GM23248 (cell line): Measurements from ENCODE around the gene MARS2. TPM values are rescaled to one million over a fixed set of nuclear protein-coding genes. Genes with fewer than 3 reads are reported as not detected.
"Not testable (repeated sequence)": the region's sequence is repeated elsewhere in the genome, so short reads cannot be mapped to it uniquely, and the experiment has no call there.

ENCODE experiments used
- DNase-seq: peaks from one replicate; pipeline ENCODE4 v3.0.0-alpha.2; 2015
- H2AFZ ChIP-seq: fragments of 200-600 bp; sonication (generic); 2 replicates; pipeline ENCODE4 v1.6.1; 2016; ENCODE audit warnings: antibody characterized with exemption
- H3F3A ChIP-seq: fragments of 200-600 bp; sonication (generic); 2 replicates; pipeline ENCODE4 v1.6.1; 2016; ENCODE audit warnings: mild to moderate bottlenecking, antibody characterized with exemption, mixed run types; ENCODE audit not compliant: insufficient read depth
- H3K27ac ChIP-seq: fragments of 200-600 bp; sonication (generic); 2 replicates; pipeline ENCODE4 v1.5.1; 2016; ENCODE audit warnings: mild to moderate bottlenecking
- H3K27me3 ChIP-seq: fragments of 200-600 bp; sonication (generic); replicated peaks from 2 replicates; pipeline ENCODE4 v1.6.1; 2016; ENCODE audit warnings: mild to moderate bottlenecking; ENCODE audit not compliant: insufficient read depth
- H3K36me3 ChIP-seq: fragments of 200-600 bp; sonication (generic); 2 replicates; pipeline ENCODE4 v1.6.1; 2016; ENCODE audit warnings: low read depth, mild to moderate bottlenecking
- H3K4me1 ChIP-seq: fragments of 200-600 bp; sonication (generic); 2 replicates; pipeline ENCODE4 v1.6.1; 2016; ENCODE audit warnings: mild to moderate bottlenecking; ENCODE audit not compliant: insufficient read depth
- H3K4me2 ChIP-seq: fragments of 200-600 bp; sonication (generic); one replicate; pipeline ENCODE4 v1.6.1; 2016; ENCODE audit warnings: mild to moderate bottlenecking; ENCODE audit not compliant: unreplicated experiment
- H3K4me3 ChIP-seq: fragments of 200-600 bp; sonication (generic); 2 replicates; pipeline ENCODE4 v1.5.1; 2016; ENCODE audit warnings: mild to moderate bottlenecking
- H3K79me2 ChIP-seq: fragments of 200-600 bp; sonication (generic); 2 replicates; pipeline ENCODE4 v1.6.1; 2016; ENCODE audit warnings: mild to moderate bottlenecking; ENCODE audit not compliant: insufficient read depth
- H3K9ac ChIP-seq: fragments of 200-600 bp; sonication (generic); 2 replicates; pipeline ENCODE4 v1.6.1; 2016; ENCODE audit warnings: mild to moderate bottlenecking
- H3K9me2 ChIP-seq: fragments of 200-600 bp; sonication (generic); 2 replicates; pipeline ENCODE4 v1.6.1; 2016; ENCODE audit warnings: mixed run types, mild to moderate bottlenecking, moderate library complexity; ENCODE audit not compliant: insufficient read depth
- H3K9me3 ChIP-seq: fragments of 200-600 bp; sonication (generic); one replicate; pipeline ENCODE4 v1.6.1; 2017; ENCODE audit warnings: low read depth
- H4K20me1 ChIP-seq: fragments of 200-600 bp; sonication (generic); 2 replicates; pipeline ENCODE4 v1.6.0; 2016; ENCODE audit not compliant: insufficient read depth
- EZH2 ChIP-seq: fragments of 200-600 bp; sonication (generic); IDR thresholded peaks from 2 replicates; pipeline ENCODE4 v1.6.1; 2018; ENCODE audit warnings: antibody characterized with exemption, mild to moderate bottlenecking; ENCODE audit not compliant: insufficient read depth, poor library complexity, severe bottlenecking
- EZH2phosphoT487 ChIP-seq: fragments of 200-600 bp; sonication (generic); IDR thresholded peaks from 2 replicates; pipeline ENCODE4 v1.6.1; 2018; ENCODE audit warnings: antibody characterized with exemption, moderate library complexity, mild to moderate bottlenecking, low read depth; ENCODE audit not compliant: insufficient read depth
- WGBS, 2 experiments: methylation state at CpG; one replicate each; pipeline ENCODE4 v1.1.6; 2015 to 2017; ENCODE audit warnings: low lambda C conversion rate in 2 of 2, low coverage in 1 of 2; ENCODE audit errors: missing lambda C conversion rate in 2 of 2; 5-methylcytosine and 5-hydroxymethylcytosine counted together
- in situ Hi-C: fragments of 300-500 bp; cut with MboI; formaldehyde crosslinking; loops from 2 replicates; pipeline ENCODE4 v1.15.0; 2020
- polyA plus RNA-seq: library from polyadenylated mRNA; unstranded; fragments of >200 nt; fragmentation: Nextera tagmentation; extraction: Ambion mirVana; gene quantifications from 2 replicates; pipeline ENCODE4 v1.2.1, GENCODE V29; 2016
- total RNA-seq: library from RNA; depleted of rRNA; stranded (reverse); fragments of >200 nt; shearing (Covaris generic); gene quantifications from 2 replicates; pipeline ENCODE4 v1.2.3, GENCODE V29; 2014

MARS2 gene
- total and polyA plus RNA-seq, 2 experiments from 2014 or later, result 3.3 to 4.0 TPM

DNA sequence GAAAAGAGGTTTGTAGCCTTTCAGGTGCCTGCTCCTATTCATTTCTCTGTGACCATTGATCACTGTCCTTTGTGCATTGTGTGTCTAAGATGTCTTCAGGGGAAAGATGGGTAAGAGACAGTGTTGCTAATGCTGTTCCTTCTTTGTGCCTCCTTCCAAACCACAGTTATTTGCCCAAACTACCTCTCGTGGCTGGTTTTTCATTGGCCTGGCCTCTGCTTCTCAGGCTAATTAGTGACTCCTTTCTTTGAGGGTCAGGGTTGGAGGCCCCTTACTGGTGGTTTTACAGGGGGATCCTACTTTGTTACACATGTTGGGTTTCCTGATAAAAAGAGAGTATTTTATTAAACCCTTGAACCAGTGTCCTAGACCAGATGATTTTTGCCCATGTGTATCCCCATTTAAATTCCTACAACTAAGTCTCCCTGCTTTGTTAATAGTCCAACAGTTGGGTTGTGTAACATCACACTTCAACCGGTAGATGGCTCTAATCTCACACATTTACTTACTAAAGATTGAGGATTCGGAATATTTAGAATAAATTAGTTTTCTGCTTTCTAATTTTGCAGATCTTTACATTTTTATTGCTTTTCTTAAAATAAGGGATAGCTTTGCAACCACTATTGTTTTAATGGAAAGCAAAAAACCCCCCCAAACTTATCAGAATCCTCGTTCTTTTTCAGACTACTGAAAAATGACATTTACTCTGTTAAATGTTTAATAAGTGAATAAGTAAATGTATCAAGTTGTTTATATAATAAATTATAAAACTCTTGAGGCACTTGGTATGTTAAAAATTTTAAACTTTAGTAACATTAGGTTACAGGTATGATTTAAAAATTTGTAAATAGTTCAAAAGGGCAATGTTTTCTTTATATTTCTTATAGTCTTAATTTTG, 2.4 kb downstream of the MARS2 start:
- H2AFZ ChIP-seq, result 0 out of 2 replicates have a peak overlapping the region, but pooled peaks have one; percentile 9
- H3K4me3 ChIP-seq, result peak overlapping the region; percentile 96
- no peaks in the 10 kb centered on the region for H3K27me3 ChIP-seq
- TF ChIP-seq EZH2 (no peak), EZH2phosphoT487 (no peak)
- peaks cover 27% of the 10 kb centered on the region for H3F3A ChIP-seq
- peaks cover 61% of the 10 kb centered on the region for H3K79me2 ChIP-seq
- peak overlapping the region; percentile 36 for H3K27ac ChIP-seq
- H3K36me3 ChIP-seq, result no peaks in the 10 kb centered on the region
- no peaks in the 10 kb centered on the region for H3K9me3 ChIP-seq
- in situ Hi-C loops, result no loop called here
- H3K4me2 ChIP-seq, result peak overlapping the region; percentile 98
- peaks cover 29% of the 10 kb centered on the region for H3K4me1 ChIP-seq
- H3K9me2 ChIP-seq, result no peaks in the 10 kb centered on the region
- DNase-seq, result peak; percentile 80
- H4K20me1 ChIP-seq, result no peaks in the 10 kb centered on the region; the same call in 1 of the 2 replicates
- WGBS, 2 experiments, result 1 to 3% methylated on average over 4 of the region's 4 CpGs
- peak overlapping the region; percentile 73 for H3K9ac ChIP-seq

DNA sequence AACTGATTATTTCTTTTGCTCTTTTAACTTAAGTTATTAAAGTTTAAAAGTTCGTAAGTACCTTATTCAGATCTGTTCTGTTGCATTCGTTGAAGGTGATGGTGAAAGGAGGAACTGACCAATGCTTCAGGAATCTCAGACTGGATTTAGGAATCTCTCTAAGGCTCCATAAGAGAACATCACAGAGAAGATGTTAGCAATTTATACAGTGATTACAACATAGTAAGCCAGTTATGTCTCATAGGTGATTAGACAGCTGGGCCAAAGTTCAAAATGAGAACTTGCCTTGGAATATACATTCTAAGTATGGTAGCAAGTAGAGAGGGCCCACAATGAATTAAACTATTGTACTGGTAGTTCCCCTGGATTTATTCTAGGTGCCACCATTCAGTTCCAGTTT, 3.2 kb downstream of the MARS2 start:
- no peaks in the 10 kb centered on the region for H3K27me3 ChIP-seq
- peaks cover 27% of the 10 kb centered on the region for H3F3A ChIP-seq
- peaks cover 68% of the 10 kb centered on the region for H3K79me2 ChIP-seq
- TF ChIP-seq EZH2phosphoT487, result no peak
- no peak for TF ChIP-seq EZH2
- no peaks in the 10 kb centered on the region for H3K9me3 ChIP-seq
- in situ Hi-C loops, result no loop called here
- peak overlapping the region; percentile 36 for H3K27ac ChIP-seq
- no peaks in the 10 kb centered on the region for H3K9me2 ChIP-seq
- H3K4me2 ChIP-seq, result peak overlapping the region; percentile 98
- no peaks in the 10 kb centered on the region for H3K36me3 ChIP-seq
- peaks cover 29% of the 10 kb centered on the region for H3K4me1 ChIP-seq
- no peak overlapping the region for H2AFZ ChIP-seq
- H3K4me3 ChIP-seq, result peak overlapping the region; percentile 96
- DNase-seq, result peak; percentile 88
- 0% methylated on average over 2 of the region's 2 CpGs for WGBS, 2 experiments
- H4K20me1 ChIP-seq, result no peaks in the 10 kb centered on the region; the same call in 1 of the 2 replicates
- peak overlapping the region; percentile 73; the same call in 1 of the 2 replicates for H3K9ac ChIP-seq

DNA sequence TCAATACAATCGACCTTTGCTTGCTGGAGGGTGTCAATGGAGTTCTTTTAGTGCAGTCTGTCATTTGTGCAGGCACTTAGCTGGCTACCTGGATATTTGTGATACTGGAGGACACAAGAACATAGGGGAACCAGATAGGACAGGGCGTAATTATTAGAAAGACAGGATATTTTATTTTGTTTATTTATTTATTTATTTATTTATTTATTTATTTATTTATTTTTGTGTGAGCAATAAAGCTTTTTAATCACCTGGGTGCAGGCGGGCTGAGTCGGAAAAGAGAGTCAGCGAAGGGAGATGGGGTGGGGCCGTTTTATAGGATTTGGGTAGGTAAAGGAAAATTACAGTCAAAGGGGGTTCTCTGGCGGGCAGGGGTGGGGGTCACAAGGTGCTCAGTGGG, 4.0 kb downstream of the MARS2 start:
- 87 to 90% methylated on average over 7 of the region's 7 CpGs for WGBS, 2 experiments
- DNase-seq, H3K27me3 ChIP-seq, in situ Hi-C loops, H2AFZ ChIP-seq, H3K9me3 ChIP-seq, H4K20me1 ChIP-seq, H3K36me3 ChIP-seq, H3K4me3 ChIP-seq, H3K27ac ChIP-seq, H3K9me2 ChIP-seq, H3K9ac ChIP-seq: not testable (repeated sequence)
- Histone ChIP-seq H3K4me1 (peaks cover 29% of the 10 kb centered on the region), H3K4me2 (peak overlapping the region; percentile 98), H3F3A (peaks cover 27% of the 10 kb centered on the region), H3K79me2 (peaks cover 74% of the 10 kb centered on the region)

DNA sequence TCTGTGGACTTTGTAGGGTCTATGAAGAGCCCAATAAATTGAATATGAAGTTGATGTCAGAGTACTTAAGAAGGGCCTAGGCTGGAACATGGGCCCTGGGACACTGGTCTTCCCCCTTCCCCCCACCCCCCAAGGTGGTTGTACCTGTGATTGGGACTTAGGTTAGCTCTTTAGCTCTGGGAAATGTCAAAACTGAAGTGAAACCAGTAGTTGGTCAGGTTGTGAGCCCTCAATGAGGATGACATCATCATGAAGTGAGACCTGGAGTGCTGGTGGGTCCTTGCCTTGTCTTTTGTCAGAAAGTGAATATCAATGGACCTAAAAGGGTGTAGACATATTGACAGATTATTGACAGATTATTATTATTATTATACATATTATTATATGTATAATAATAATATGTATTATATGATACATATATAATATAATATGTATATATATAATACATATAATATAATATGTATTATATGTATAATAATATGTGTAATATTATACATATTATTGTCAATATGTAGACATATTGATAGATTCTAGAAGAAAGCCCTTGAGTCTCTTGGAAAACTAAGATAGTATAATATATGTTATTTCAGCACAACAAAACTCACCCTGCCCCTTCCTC, 5.4 kb downstream of the MARS2 start:
- Histone ChIP-seq H2AFZ (no peak overlapping the region), H3K9me3 (no peaks in the 10 kb centered on the region), H4K20me1 (no peaks in the 10 kb centered on the region; the same call in 1 of the 2 replicates), H3K27me3 (no peaks in the 10 kb centered on the region), H3K4me3 (no peak overlapping the region), H3F3A (peaks cover 24% of the 10 kb centered on the region), H3K27ac (no peak overlapping the region), H3K4me1 (peaks cover 26% of the 10 kb centered on the region), H3K9ac (no peak overlapping the region), H3K4me2 (no peak overlapping the region), H3K9me2 (no peaks in the 10 kb centered on the region), H3K79me2 (peaks cover 73% of the 10 kb centered on the region), H3K36me3 (no peaks in the 10 kb centered on the region)
- TF ChIP-seq EZH2phosphoT487 (no peak), EZH2 (no peak)
- in situ Hi-C loops, result no loop called here
- DNase-seq, result no peak
